ENCODE results near the gene NFIA.

DNA sequence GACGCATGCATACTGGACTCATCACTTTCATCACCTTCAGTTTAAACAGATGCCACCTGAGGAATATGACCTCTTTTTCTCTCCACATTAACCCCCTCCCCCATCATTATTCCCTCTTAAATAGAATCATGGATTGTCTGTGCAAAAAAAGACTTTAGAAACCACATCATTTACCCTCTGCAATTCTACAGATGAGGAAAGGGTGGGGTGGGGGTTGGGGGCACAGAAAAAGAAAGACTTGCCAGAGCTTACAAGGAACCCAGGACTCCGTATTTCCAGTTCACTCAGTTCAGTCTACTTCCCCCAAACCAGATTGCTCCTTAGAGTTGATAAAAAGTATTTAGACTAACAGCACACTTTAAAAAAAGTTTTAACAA is 26.2 kb upstream of the NFIA start:
- TF ChIP-seq EP300 (IDR thresholded peaks at IDR 0.05) (no peak), POLR2A (IDR thresholded peaks at IDR 0.05) (no peak)

All from upper lobe of left lung (tissue), 4 donors.